Gastroesophageal sphincter (tissue), 4 donors: Measurements from ENCODE around the gene PRKN. TPM values are rescaled to one million over a fixed set of nuclear protein-coding genes. Genes with fewer than 3 reads are reported as not detected.

Experiments used
- ATAC-seq: fragments of 150-250 bp; one replicate; pipeline ENCODE4 v1.9.1; 2016; ENCODE audit warnings: mild to moderate bottlenecking, moderate library complexity
- H3K27ac ChIP-seq, 4 donors: fragments of 200-600 bp; sonication (generic) in 3 of 4; 1 replicate in 3 of 4; 2 replicates in 1 of 4; pipeline ENCODE4 v1.5.1; 2016 to 2019
- H3K27me3 ChIP-seq: fragments of 200-600 bp; sonication (generic); one replicate; pipeline ENCODE4 v1.5.1; 2019
- H3K36me3 ChIP-seq, 2 donors: fragments of 200-600 bp; sonication (generic); one replicate each; pipeline ENCODE4 v1.5.1; 2019; ENCODE audit warnings: control low read depth in 1 of 2
- H3K4me1 ChIP-seq, 3 donors: fragments of 200-600 bp; sonication (generic); 1 replicate in 2 of 3; 2 replicates in 1 of 3; pipeline ENCODE4 v1.5.1; 2016 to 2019; ENCODE audit warnings: control low read depth in 2 of 3
- H3K4me3 ChIP-seq, 2 donors: fragments of 200-600 bp; sonication (generic); one replicate each; pipeline ENCODE4 v1.5.1; 2019; ENCODE audit warnings: mild to moderate bottlenecking in 1 of 2, moderate library complexity in 1 of 2
- H3K9me3 ChIP-seq, 3 donors: fragments of 200-600 bp; sonication (generic); one replicate each; pipeline ENCODE4 v1.5.1; 2017 to 2019; ENCODE audit warnings: control low read depth in 2 of 3
- EP300 ChIP-seq: sonication (generic); formaldehyde crosslinking; IDR thresholded peaks from one replicate; pipeline ENCODE4 v1.6.1; 2017; ENCODE audit warnings: antibody characterized with exemption, mild to moderate bottlenecking
- POLR2A ChIP-seq, 2 donors: fragments of 450-650 bp; IDR thresholded peaks; one replicate each; pipeline ENCODE4 v1.6.1; 2017; ENCODE audit warnings: antibody characterized with exemption in 2 of 2, mild to moderate bottlenecking in 2 of 2, moderate library complexity in 1 of 2
- POLR2AphosphoS5 ChIP-seq: sonication (generic); formaldehyde crosslinking; IDR thresholded peaks from one replicate; pipeline ENCODE4 v1.6.1; 2017; ENCODE audit warnings: antibody characterized with exemption
- WGBS, 2 donors: methylation state at CpG; one replicate each; pipeline ENCODE4 v1.1.5; 2018; ENCODE audit warnings: low coverage in 1 of 2; 5-methylcytosine and 5-hydroxymethylcytosine counted together
- total RNA-seq, 4 donors: library from RNA; depleted of rRNA; stranded (reverse); fragments of >200 nt; gene quantifications; one replicate each; pipeline ENCODE4 v1.1.0, GENCODE V29; 2016
- TF ChIP-seq, protein P1 (sequence below), 4 experiments: fragments of 200-600 bp in 2 of 4; fragments of 450-650 bp in 2 of 4; sonication (generic) in 1 of 4; IDR thresholded peaks; one replicate each; pipeline ENCODE4 v1.5.1; 2017 to 2019; ENCODE audit warnings: antibody characterized with exemption in 4 of 4, mild to moderate bottlenecking in 2 of 4, moderate library complexity in 2 of 4

Gene PRKN
- total RNA-seq, 4 donors from 2014 or later: 8.4 to 58.6 (median 25.8) TPM

DNA sequence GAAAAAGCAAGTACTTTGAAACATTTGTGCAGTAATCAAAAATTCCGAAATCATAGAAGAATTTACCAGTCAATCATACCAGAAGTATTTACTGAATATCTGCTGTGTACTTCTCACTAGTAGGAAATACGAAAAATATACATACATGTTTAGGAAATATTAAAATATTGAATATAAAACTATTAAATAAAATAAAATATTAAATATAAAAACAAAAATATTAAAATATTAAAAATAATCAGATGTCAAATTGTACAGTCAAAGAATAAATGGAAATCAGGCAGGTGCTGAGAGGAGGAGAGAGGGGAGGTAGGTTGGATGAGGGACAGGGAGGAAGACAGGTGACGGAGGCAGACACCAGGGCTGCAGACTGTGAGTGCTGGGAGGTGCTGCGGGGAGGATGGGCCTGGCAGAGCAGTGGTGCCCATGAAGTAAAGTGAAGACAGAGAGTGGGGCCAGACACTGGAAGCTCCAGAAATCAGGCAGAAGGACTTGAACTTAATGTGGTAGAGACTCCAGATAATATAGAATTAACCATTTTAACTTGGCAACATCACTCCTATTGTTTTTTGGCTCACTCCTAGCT lies 55.9 kb downstream of the PRKN start:
- H3K27ac ChIP-seq: no peak overlapping the region
- TF ChIP-seq EP300: no peak
- TF ChIP-seq POLR2AphosphoS5: no peak

GRCh38 chr6:162670345-162670744 lies 57.2 kb downstream of the PRKN start:
- Histone ChIP-seq H3K36me3 (no peaks in the 10 kb centered on the region), H3K27me3 (no peaks in the 10 kb centered on the region), H3K9me3 (no peaks in the 10 kb centered on the region), H3K27ac (no peak overlapping the region), H3K4me3 (no peak overlapping the region), H3K4me1 (no peaks in the 10 kb centered on the region)
- no peak for ATAC-seq
- WGBS, 2 donors: 93% methylated on average over 3 of the region's 3 CpGs; no CpG with 5 or more reads in 1 of the 2 donors
- TF ChIP-seq POLR2AphosphoS5 (no peak), POLR2A (IDR thresholded peaks at IDR 0.05) (no peak), EP300 (no peak)
- TF ChIP-seq, protein P1, sequence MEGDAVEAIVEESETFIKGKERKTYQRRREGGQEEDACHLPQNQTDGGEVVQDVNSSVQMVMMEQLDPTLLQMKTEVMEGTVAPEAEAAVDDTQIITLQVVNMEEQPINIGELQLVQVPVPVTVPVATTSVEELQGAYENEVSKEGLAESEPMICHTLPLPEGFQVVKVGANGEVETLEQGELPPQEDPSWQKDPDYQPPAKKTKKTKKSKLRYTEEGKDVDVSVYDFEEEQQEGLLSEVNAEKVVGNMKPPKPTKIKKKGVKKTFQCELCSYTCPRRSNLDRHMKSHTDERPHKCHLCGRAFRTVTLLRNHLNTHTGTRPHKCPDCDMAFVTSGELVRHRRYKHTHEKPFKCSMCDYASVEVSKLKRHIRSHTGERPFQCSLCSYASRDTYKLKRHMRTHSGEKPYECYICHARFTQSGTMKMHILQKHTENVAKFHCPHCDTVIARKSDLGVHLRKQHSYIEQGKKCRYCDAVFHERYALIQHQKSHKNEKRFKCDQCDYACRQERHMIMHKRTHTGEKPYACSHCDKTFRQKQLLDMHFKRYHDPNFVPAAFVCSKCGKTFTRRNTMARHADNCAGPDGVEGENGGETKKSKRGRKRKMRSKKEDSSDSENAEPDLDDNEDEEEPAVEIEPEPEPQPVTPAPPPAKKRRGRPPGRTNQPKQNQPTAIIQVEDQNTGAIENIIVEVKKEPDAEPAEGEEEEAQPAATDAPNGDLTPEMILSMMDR (IDR thresholded peaks at IDR 0.05): no peak

More for the DNA sequence above, 55.9 kb downstream of the PRKN start:
- Histone ChIP-seq H3K4me3 (no peak overlapping the region), H3K4me1 (no peaks in the 10 kb centered on the region), H3K27me3 (no peaks in the 10 kb centered on the region), H3K36me3 (no peaks in the 10 kb centered on the region), H3K9me3 (no peaks in the 10 kb centered on the region)
- WGBS, 2 donors: 90 to 95% methylated on average over 4 of the region's 4 CpGs
- no peak for ATAC-seq

GRCh38 chr6:162666246-162666645 lies 61.3 kb downstream of the PRKN start:
- no peaks in the 10 kb centered on the region for H3K4me1 ChIP-seq
- no peaks in the 10 kb centered on the region for H3K27me3 ChIP-seq
- H3K4me3 ChIP-seq: no peak overlapping the region
- H3K36me3 ChIP-seq: no peaks in the 10 kb centered on the region
- no peak overlapping the region for H3K27ac ChIP-seq
- TF ChIP-seq EP300 (no peak), POLR2AphosphoS5 (no peak), POLR2A (IDR thresholded peaks at IDR 0.05) (no peak)
- TF ChIP-seq, protein P1 (IDR thresholded peaks at IDR 0.05): no peak
- WGBS, 2 donors: 72 to 73% methylated on average over 1 to 2 of the region's 2 CpGs
- no peak for ATAC-seq
- H3K9me3 ChIP-seq: no peaks in the 10 kb centered on the region

GRCh38 chr6:162653808-162654207 lies 73.8 kb downstream of the PRKN start:
- Histone ChIP-seq H3K9me3 (no peaks in the 10 kb centered on the region), H3K36me3 (no peaks in the 10 kb centered on the region), H3K27me3 (no peaks in the 10 kb centered on the region), H3K4me3 (no peak overlapping the region), H3K27ac (no peak overlapping the region), H3K4me1 (no peaks in the 10 kb centered on the region)
- TF ChIP-seq EP300: no peak
- no peak for TF ChIP-seq POLR2A (IDR thresholded peaks at IDR 0.05)
- no peak for TF ChIP-seq POLR2AphosphoS5
- TF ChIP-seq, protein P1 (IDR thresholded peaks at IDR 0.05): no peak
- 74 to 88% methylated on average over 2 of the region's 2 CpGs for WGBS, 2 donors
- ATAC-seq: no peak

DNA sequence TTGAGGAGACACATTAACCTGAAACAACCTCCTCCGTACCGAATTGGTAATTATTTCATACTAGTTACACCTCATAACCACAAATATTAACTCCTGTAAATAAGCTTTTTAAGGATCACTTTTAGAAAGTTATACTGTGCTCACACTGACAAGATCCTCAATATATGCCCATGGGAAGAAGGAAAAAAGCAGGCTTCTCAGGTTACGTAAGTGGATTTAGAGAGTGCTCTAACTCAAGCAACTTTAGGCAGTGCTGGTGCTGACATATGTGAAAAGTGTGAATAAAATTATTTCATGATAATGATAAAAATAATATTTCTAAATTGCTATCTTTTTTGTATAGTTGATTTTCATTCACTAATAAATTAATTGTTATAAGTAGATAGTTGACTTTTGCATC lies 76.1 kb downstream of the PRKN start:
- H3K4me3 ChIP-seq: no peak overlapping the region
- no peak for ATAC-seq
- no peak overlapping the region for H3K27ac ChIP-seq
- WGBS, 2 donors: 88 to 100% methylated on average over 3 of the region's 3 CpGs
- TF ChIP-seq POLR2A (IDR thresholded peaks at IDR 0.05) (no peak), EP300 (no peak), POLR2AphosphoS5 (no peak)
- TF ChIP-seq, protein P1 (IDR thresholded peaks at IDR 0.05): no peak
- no peaks in the 10 kb centered on the region for H3K9me3 ChIP-seq
- no peaks in the 10 kb centered on the region for H3K36me3 ChIP-seq
- H3K27me3 ChIP-seq: no peaks in the 10 kb centered on the region
- H3K4me1 ChIP-seq: no peaks in the 10 kb centered on the region
